Choroid plexus epithelial cell (primary cell): ENCODE measurements around the gene ITPR2.
"Not testable (repeated sequence)": the region's sequence is repeated elsewhere in the genome, so short reads cannot be mapped to it uniquely, and the experiment has no call there.

Source experiments
- DNase-seq: peaks from one replicate; pipeline ENCODE4 v3.0.0-alpha.2; 2010; ENCODE audit warnings: low read depth
- H3K4me3 ChIP-seq: 2 replicates; pipeline ENCODE4 v1.5.1; 2011; ENCODE audit warnings: low read depth, mild to moderate bottlenecking, control low read depth, low read length, moderate library complexity
- TF ChIP-seq, protein P1 (sequence below): conservative IDR thresholded peaks from 2 replicates; pipeline ENCODE4 v1.5.1; 2011; ENCODE audit warnings: low read depth, mild to moderate bottlenecking, control low read depth, inconsistent platforms, low read length, moderate library complexity

ITPR2 gene

DNA sequence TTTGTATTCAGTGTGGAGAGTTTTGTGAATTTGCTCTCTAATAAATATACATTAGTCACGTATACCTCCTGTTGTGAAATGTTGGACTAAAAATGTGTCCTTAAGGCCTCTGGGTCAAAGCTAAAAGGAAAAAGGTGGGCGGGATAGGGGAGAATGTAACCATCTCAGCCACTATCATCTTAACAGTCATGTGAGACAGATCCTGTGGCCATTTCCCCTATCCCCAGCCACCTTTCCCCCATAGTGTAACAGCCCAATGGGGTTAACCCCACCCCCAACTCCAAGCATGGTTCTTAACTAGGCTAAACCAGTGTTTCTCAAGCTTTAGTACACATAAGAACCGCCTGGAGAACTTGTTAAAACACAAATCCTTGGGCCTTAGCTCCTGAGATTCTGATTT lies 6.5 kb upstream of the ITPR2 start:
- TF ChIP-seq, protein P1, sequence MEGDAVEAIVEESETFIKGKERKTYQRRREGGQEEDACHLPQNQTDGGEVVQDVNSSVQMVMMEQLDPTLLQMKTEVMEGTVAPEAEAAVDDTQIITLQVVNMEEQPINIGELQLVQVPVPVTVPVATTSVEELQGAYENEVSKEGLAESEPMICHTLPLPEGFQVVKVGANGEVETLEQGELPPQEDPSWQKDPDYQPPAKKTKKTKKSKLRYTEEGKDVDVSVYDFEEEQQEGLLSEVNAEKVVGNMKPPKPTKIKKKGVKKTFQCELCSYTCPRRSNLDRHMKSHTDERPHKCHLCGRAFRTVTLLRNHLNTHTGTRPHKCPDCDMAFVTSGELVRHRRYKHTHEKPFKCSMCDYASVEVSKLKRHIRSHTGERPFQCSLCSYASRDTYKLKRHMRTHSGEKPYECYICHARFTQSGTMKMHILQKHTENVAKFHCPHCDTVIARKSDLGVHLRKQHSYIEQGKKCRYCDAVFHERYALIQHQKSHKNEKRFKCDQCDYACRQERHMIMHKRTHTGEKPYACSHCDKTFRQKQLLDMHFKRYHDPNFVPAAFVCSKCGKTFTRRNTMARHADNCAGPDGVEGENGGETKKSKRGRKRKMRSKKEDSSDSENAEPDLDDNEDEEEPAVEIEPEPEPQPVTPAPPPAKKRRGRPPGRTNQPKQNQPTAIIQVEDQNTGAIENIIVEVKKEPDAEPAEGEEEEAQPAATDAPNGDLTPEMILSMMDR = no peak
- no peak for DNase-seq
- no peak overlapping the region for H3K4me3 ChIP-seq

- TF ChIP-seq, protein P1 = no peak
- no peak overlapping the region for H3K4me3 ChIP-seq
- no peak for DNase-seq
Observed at GRCh38 chr12:26838888-26839416, 6.0 kb upstream of the ITPR2 start.

- no peak for DNase-seq
- TF ChIP-seq, protein P1 = no peak
- no peak overlapping the region for H3K4me3 ChIP-seq
Observed at GRCh38 chr12:26836201-26836600, 3.2 kb upstream of the ITPR2 start.

- H3K4me3 ChIP-seq, DNase-seq: not testable (repeated sequence)
Observed at GRCh38 chr12:26834503-26835060, 1.6 kb upstream of the ITPR2 start.

DNA sequence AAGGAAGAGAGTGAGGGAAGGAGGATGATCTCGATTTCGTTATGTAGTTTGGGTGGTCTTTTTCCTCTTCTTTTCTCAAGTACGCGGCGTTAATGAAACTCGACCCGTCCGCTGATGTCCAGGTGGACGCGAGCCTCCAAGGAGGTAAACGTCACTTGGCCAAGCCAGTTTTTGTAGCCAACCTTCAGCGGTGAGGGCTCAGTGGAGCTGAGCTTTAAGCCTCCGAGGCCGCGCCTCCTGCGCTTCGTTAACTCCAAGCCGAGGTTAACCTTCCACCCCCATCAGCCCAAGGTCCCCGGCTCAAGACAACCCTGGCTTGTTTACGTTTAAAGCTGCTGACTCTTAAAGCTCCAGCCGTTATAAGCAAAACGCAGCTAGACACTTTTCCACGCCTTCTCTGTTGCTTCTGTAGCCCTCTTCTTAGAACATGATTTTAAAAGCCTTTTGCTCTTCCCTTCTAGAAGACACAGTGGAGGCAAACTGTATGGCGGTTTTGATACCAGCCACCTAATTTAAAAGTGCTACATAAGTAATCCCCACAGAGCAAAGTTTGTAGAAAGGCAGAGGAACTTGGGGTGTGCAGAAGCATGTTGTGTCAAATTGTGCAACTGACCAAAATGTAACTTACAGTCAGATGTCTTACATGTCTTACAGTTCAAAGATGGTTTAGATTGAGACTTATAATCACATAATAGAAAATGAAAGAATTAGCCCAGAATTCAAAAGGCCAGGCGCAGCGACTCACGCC lies 923 bp upstream of the ITPR2 start:
- peak overlapping the region; percentile 91 for H3K4me3 ChIP-seq
- TF ChIP-seq, protein P1 = no peak
- DNase-seq = peak; percentile 80

DNA sequence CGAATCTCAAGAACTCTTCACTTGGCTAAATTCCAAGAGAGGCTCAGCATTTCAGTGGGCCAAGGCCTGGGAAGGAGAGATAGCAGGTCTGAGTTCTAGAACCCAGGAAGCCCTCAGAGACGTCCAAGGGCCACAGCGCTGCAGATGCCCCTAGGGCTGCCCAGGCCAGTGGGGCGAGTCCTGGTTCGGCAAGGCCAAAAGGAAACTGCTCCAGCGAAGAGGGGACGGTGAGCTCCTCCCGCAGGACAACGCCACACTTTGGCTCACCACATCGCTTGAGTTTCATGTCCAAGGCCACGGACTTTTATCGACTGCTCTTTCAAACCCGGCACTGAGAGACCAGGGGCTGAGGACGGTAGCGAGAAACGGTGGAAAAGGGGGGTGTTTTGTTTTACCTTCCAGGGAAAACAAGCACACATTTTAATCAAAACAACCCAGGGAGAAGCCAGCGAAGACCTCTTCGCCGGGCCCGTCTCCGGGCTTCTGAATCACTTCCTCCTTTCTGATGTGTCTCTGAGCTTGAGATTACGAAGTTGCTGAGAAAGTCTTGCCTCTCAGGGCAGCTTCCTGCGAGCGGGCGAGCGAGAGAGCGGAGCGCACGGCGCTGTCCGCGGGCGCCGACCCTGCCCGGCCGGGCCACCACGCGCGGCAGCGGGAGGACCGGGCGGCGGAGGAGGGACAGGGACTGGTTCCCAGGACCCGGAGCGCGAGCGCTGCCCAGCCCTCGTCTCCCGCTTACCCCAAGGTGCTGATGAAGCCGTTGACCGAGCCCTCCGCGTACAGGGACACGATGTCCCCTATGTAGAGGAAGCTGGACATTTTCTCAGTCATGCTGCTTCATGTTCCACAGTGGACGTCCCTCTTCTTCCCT lies 808 bp downstream of the ITPR2 start:
- DNase-seq = peak; percentile 81
- peak overlapping the region; percentile 91 for H3K4me3 ChIP-seq
- TF ChIP-seq, protein P1 = peak; percentile 38
